Thoracic aorta (tissue), 2 donors: Measurements from ENCODE around the gene SLC9C2. TPM values are rescaled to one million over a fixed set of nuclear protein-coding genes. Genes with fewer than 3 reads are reported as not detected.
"Not testable (repeated sequence)": the region's sequence is repeated elsewhere in the genome, so short reads cannot be mapped to it uniquely, and the experiment has no call there.

Source experiments
- ATAC-seq: fragments of 150-250 bp; one replicate; pipeline ENCODE4 v1.8.0; 2017; ENCODE audit warnings: low read depth; ENCODE audit not compliant: insufficient number of reproducible peaks, low FRiP score
- DNase-seq: peaks from one replicate; pipeline ENCODE4 v3.0.0-alpha.2; 2020; ENCODE audit warnings: low spot score
- H3K27ac ChIP-seq, 2 donors: fragments of 200-600 bp; sonication (generic); 1 replicate in 1 of 2; 2 replicates in 1 of 2; pipeline ENCODE4 v1.5.1; 2016; ENCODE audit warnings: mild to moderate bottlenecking in 2 of 2, moderate library complexity in 2 of 2
- H3K27me3 ChIP-seq: fragments of 200-600 bp; sonication (generic); replicated peaks from 2 replicates; pipeline ENCODE4 v1.6.0; 2016; ENCODE audit warnings: mild to moderate bottlenecking; ENCODE audit not compliant: insufficient read depth
- H3K36me3 ChIP-seq: fragments of 200-600 bp; sonication (generic); one replicate; pipeline ENCODE4 v1.5.1; 2016
- H3K4me1 ChIP-seq, 2 donors: fragments of 200-600 bp; sonication (generic); 1 replicate in 1 of 2; 2 replicates in 1 of 2; pipeline versions ENCODE4 v1.5.1 to v1.6.0; 2016; ENCODE audit warnings: low read depth in 2 of 2, mild to moderate bottlenecking in 1 of 2; ENCODE audit not compliant: control insufficient read depth in 1 of 2
- H3K4me3 ChIP-seq: fragments of 200-600 bp; sonication (generic); 2 replicates; pipeline ENCODE4 v1.5.1; 2016; ENCODE audit warnings: mild to moderate bottlenecking
- H3K9me3 ChIP-seq: fragments of 200-600 bp; sonication (generic); 2 replicates; pipeline ENCODE4 v1.5.1; 2016
- total RNA-seq, 2 donors: library from RNA; depleted of rRNA; stranded (reverse); fragments of >200 nt; gene quantifications; one replicate each; pipeline versions ENCODE4 v1.1.0 to v1.2.3, GENCODE V29; 2016
- TF ChIP-seq, protein P1 (sequence below): fragments of 200-600 bp; sonication (generic); IDR thresholded peaks from one replicate; pipeline ENCODE4 v1.5.1; 2019; ENCODE audit warnings: antibody characterized with exemption

SLC9C2 gene
- total RNA-seq, 2 donors from 2014 or later: not detected

DNA sequence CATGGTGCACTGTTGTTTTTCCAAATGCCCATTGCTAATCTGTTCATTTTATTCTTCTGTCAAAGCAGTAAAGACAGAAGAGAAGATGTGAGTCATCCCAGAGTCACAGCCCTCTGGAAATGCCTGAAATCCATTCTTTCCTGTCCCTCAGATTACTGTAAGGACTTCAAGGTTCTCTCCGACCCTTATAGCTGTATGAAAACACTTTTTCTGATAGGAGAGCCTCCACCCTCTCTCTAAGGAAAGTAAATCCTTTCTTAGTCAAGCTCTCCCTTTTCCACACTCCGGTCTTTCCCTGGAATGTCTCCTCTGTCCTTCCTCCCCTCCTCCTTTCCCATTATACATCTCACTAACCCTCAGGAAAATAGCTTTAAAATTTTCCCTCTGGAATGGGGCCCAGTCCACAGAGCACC is 129.3 kb downstream of the SLC9C2 start:
- ATAC-seq (no peak), DNase-seq (no peak)
- H3K27ac ChIP-seq: peak overlapping the region; percentile 73 to 93
- H3K9me3 ChIP-seq: no peaks in the 10 kb centered on the region
- H3K4me1 ChIP-seq: peaks cover 25 to 45% of the 10 kb centered on the region in 2 donors
- H3K4me3 ChIP-seq: peak overlapping the region; percentile 56
- no peaks in the 10 kb centered on the region for H3K27me3 ChIP-seq
- TF ChIP-seq, protein P1, sequence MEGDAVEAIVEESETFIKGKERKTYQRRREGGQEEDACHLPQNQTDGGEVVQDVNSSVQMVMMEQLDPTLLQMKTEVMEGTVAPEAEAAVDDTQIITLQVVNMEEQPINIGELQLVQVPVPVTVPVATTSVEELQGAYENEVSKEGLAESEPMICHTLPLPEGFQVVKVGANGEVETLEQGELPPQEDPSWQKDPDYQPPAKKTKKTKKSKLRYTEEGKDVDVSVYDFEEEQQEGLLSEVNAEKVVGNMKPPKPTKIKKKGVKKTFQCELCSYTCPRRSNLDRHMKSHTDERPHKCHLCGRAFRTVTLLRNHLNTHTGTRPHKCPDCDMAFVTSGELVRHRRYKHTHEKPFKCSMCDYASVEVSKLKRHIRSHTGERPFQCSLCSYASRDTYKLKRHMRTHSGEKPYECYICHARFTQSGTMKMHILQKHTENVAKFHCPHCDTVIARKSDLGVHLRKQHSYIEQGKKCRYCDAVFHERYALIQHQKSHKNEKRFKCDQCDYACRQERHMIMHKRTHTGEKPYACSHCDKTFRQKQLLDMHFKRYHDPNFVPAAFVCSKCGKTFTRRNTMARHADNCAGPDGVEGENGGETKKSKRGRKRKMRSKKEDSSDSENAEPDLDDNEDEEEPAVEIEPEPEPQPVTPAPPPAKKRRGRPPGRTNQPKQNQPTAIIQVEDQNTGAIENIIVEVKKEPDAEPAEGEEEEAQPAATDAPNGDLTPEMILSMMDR: no peak
- no peaks in the 10 kb centered on the region for H3K36me3 ChIP-seq

DNA sequence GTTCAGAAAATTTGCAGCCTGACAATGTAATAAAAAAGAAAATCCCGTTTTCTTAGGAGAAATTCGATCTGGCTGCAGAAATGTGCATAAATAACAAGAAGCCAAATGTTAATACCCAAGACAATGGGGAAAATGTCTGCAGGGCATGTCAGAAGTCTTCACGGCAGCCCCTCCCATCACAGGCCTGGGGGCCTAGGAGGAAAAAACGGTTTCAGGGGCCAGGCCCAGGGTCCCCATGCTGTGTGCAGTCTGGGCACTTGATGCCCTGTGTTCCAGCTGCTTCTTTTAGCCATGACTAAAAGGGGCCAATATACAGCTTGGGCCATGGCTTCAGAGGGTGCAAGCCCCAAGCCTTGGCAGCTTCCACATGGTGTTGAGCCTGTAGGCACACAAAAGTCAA is 132.3 kb downstream of the SLC9C2 start:
- H3K9me3 ChIP-seq: no peaks in the 10 kb centered on the region
- TF ChIP-seq, protein P1: no peak
- H3K27ac ChIP-seq: no peak overlapping the region
- H3K27me3 ChIP-seq: no peaks in the 10 kb centered on the region
- DNase-seq (no peak), ATAC-seq (no peak)
- no peak overlapping the region for H3K4me3 ChIP-seq
- H3K4me1 ChIP-seq: peaks cover 16 to 33% of the 10 kb centered on the region in 2 donors
- no peaks in the 10 kb centered on the region for H3K36me3 ChIP-seq

DNA sequence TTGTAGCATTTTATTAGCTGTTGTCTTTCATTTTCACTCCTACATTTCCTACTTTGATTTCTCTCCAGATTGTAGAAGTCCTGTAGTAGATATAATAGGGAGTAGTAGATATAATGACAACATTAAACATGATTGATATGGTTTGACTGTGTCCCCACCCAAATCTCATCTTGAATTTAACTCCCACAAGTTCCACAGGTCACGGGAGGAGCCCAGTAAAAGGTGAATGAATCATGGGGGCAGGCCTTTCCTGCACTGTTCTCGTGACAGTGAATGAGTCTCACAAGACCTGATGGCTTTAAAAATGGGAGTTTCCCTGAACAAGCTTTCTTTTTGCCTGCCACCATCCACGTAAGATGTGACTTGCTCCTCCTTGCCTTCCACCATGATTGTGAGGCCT is 133.2 kb downstream of the SLC9C2 start:
- Histone ChIP-seq H3K36me3 (no peaks in the 10 kb centered on the region), H3K27ac (no peak overlapping the region), H3K4me3 (no peak overlapping the region), H3K9me3 (no peaks in the 10 kb centered on the region), H3K27me3 (no peaks in the 10 kb centered on the region), H3K4me1 (peaks cover 11 to 23% of the 10 kb centered on the region in 2 donors)
- ATAC-seq: no peak
- no peak for DNase-seq
- TF ChIP-seq, protein P1: no peak

DNA sequence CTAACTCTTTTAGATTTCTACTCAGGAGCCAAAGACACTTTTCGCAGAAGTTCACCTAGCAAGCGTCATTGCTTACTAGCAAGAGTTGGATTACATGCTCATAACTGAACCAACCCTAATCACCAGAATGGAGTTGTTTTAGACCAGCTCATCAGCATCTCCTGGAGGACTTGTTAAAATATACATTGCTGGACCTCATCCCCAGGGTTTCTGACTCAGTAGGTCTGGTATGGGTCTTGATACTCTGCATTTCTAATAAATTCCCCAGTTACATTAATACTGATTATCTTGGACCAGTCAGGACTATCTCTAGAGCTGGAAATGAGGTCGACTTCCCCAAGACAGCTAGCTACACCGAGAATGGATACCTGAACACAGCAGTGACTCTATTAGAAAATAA is 135.4 kb downstream of the SLC9C2 start:
- TF ChIP-seq, protein P1: no peak

DNA sequence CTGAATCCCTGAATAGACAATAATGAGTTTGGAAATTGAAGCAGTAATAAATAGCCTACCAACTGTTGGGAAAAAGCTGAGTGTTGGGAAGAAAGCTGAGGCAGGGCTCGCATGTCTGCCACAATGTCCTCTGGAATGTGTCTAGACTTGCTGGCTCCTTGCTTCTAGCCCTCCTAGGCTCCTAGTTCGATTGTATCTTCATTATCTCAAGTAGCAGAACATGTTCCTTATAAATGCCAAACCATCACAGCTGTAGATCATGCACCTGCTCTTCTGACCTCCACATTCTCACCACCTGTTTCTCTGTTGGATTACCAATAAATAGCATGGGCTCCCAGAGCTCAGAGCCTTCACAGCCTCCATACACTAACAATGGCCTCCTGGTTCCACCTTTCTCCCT is 138.7 kb downstream of the SLC9C2 start:
- H3K4me1 ChIP-seq, DNase-seq, H3K27me3 ChIP-seq, H3K4me3 ChIP-seq, ATAC-seq, H3K27ac ChIP-seq, H3K9me3 ChIP-seq: not testable (repeated sequence)
- H3K36me3 ChIP-seq: peaks cover 17% of the 10 kb centered on the region

More for the DNA sequence above, 135.4 kb downstream of the SLC9C2 start:
- Histone ChIP-seq H3K4me3 (no peak overlapping the region), H3K27ac (no peak overlapping the region), H3K27me3 (no peaks in the 10 kb centered on the region), H3K9me3 (no peaks in the 10 kb centered on the region), H3K36me3 (no peaks in the 10 kb centered on the region), H3K4me1 (peaks cover 0 to 3% of the 10 kb centered on the region in 2 donors)
- DNase-seq (no peak), ATAC-seq (no peak)

DNA sequence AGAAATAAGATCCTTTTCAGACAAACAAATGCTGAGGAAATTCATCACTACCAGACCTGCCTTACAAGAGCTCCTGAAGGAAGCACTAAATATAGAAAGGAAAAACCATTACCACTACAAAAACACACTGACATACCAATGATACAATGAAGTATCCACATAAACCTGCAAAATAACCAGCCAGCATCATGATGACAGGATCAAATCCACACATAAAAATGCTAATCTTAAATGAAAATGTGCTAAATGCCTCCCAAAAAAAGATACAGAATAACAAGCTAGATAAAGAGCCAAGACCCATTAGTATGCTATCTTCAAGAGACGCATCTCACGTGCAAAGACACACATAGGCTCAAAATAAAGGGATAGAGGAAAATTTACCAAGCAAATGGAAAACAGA is 140.2 kb downstream of the SLC9C2 start:
- ATAC-seq, DNase-seq, H3K9me3 ChIP-seq, H3K27ac ChIP-seq, H3K27me3 ChIP-seq, H3K4me1 ChIP-seq, H3K4me3 ChIP-seq: not testable (repeated sequence)
- peaks cover 17% of the 10 kb centered on the region for H3K36me3 ChIP-seq
